Measurements from ENCODE around the gene TMEM200A. TPM values are rescaled to one million over a fixed set of nuclear protein-coding genes. Genes with fewer than 3 reads are reported as not detected.
"Not testable (repeated sequence)": the region's sequence is repeated elsewhere in the genome, so short reads cannot be mapped to it uniquely, and the experiment has no call there.

The TMEM200A gene
- polyA plus RNA-seq, 3 donors, result not detected

DNA sequence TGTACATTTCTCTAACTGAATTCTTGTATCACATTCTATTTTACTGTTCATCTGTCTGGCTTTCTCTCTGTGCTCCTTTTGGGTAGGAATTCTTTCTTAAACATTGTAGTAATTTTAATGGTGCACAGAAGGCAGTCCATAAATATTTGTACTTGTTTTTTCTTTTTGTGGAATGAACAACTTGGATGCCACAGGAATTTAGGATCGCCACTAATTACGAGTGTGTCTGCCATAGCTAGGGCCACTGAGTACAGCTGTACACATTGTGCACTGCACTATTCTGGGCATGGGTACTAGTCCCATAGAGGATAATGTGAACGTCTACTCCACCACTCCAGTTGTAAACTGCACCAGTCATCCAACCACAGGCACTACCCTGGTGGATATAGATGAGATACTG lies 39.3 kb upstream of the TMEM200A start:
- H4K20me1 ChIP-seq (ENCODE audit: insufficient read depth, low read length), result no peaks in the 10 kb centered on the region
- H3K4me3 ChIP-seq (replicated peaks in 1 of 3; ENCODE audit: low read depth in 2 of 3, low read length in 3 of 3), result no peak overlapping the region
- Mint-ChIP-seq H3K36me3 (no peaks in the 10 kb centered on the region), H3K27me3 (ENCODE audit: low read depth in 3 of 3) (peaks cover 0 to 3% (median 1%) of the 10 kb centered on the region in 3 donors), H3K9me3 (peaks cover 0 to 3% (median 0%) of the 10 kb centered on the region in 7 donors), H3K27ac (no peak overlapping the region), H3K4me3 (no peak overlapping the region), H3K4me1 (no peaks in the 10 kb centered on the region)
- H3K9ac ChIP-seq (ENCODE audit: insufficient read depth, low read length, poor library complexity, severe bottlenecking), result no peak overlapping the region
- no peaks in the 10 kb centered on the region for H3K9me3 ChIP-seq (replicated peaks in 1 of 2; ENCODE audit: control insufficient read depth in 1 of 2, insufficient read depth in 1 of 2, low read length in 2 of 2)
- WGBS (ENCODE audit: insufficient coverage), result 100% methylated on average over 2 of the region's 3 CpGs
- intact Hi-C loops (cut with micrococcal nuclease), result loop anchor here in 1 of 2 donors (10.0 kb wide), 1 partner anchor 518 kb away; no protein-coding TSS in a partner anchor
- DNase-seq, result no peak
- H3K79me2 ChIP-seq (ENCODE audit: insufficient read depth, low read length), result no peaks in the 10 kb centered on the region
- no peaks in the 10 kb centered on the region for H3K36me3 ChIP-seq (replicated peaks in 1 of 2; ENCODE audit: control insufficient read depth in 1 of 2, insufficient read depth in 2 of 2, low read length in 2 of 2)
- no peak overlapping the region for H2AFZ ChIP-seq (ENCODE audit: insufficient read depth, low read depth, low read length, poor library complexity, severe bottlenecking)
- H3K4me2 ChIP-seq (replicated peaks; ENCODE audit: extremely low read depth, low read length, poor library complexity, severe bottlenecking), result no peak overlapping the region
- TF ChIP-seq, protein P1, sequence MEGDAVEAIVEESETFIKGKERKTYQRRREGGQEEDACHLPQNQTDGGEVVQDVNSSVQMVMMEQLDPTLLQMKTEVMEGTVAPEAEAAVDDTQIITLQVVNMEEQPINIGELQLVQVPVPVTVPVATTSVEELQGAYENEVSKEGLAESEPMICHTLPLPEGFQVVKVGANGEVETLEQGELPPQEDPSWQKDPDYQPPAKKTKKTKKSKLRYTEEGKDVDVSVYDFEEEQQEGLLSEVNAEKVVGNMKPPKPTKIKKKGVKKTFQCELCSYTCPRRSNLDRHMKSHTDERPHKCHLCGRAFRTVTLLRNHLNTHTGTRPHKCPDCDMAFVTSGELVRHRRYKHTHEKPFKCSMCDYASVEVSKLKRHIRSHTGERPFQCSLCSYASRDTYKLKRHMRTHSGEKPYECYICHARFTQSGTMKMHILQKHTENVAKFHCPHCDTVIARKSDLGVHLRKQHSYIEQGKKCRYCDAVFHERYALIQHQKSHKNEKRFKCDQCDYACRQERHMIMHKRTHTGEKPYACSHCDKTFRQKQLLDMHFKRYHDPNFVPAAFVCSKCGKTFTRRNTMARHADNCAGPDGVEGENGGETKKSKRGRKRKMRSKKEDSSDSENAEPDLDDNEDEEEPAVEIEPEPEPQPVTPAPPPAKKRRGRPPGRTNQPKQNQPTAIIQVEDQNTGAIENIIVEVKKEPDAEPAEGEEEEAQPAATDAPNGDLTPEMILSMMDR (IDR thresholded peaks at IDR 0.05), result no peak
- H3K4me1 ChIP-seq (ENCODE audit: control insufficient read depth in 1 of 2, insufficient read depth in 2 of 2, low read length in 2 of 2), result no peaks in the 10 kb centered on the region
- H3K27me3 ChIP-seq (ENCODE audit: control insufficient read depth in 2 of 2, insufficient read depth in 2 of 2, low read length in 2 of 2), result no peaks in the 10 kb centered on the region
- H3K27ac ChIP-seq (ENCODE audit: low read depth in 1 of 2, low read length in 2 of 2), result no peak overlapping the region

- no peak overlapping the region for H3K4me3 Mint-ChIP-seq
- Histone ChIP-seq H4K20me1 (ENCODE audit: insufficient read depth, low read length) (no peaks in the 10 kb centered on the region), H2AFZ (ENCODE audit: insufficient read depth, low read depth, low read length, poor library complexity, severe bottlenecking) (no peak overlapping the region), H3K9me3 (replicated peaks in 1 of 2; ENCODE audit: control insufficient read depth in 1 of 2, insufficient read depth in 1 of 2, low read length in 2 of 2) (peaks cover 0 to 6% of the 10 kb centered on the region in 2 donors), H3K4me1 (ENCODE audit: control insufficient read depth in 1 of 2, insufficient read depth in 2 of 2, low read length in 2 of 2) (no peaks in the 10 kb centered on the region), H3K9ac (ENCODE audit: insufficient read depth, low read length, poor library complexity, severe bottlenecking) (no peak overlapping the region), H3K27ac (ENCODE audit: low read depth in 1 of 2, low read length in 2 of 2) (no peak overlapping the region), H3K4me3 (replicated peaks in 1 of 3; ENCODE audit: low read depth in 2 of 3, low read length in 3 of 3) (no peak overlapping the region), H3K36me3 (replicated peaks in 1 of 2; ENCODE audit: control insufficient read depth in 1 of 2, insufficient read depth in 2 of 2, low read length in 2 of 2) (no peaks in the 10 kb centered on the region), H3K79me2 (ENCODE audit: insufficient read depth, low read length) (no peaks in the 10 kb centered on the region), H3K4me2 (replicated peaks; ENCODE audit: extremely low read depth, low read length, poor library complexity, severe bottlenecking) (no peak overlapping the region), H3K27me3 (ENCODE audit: control insufficient read depth in 2 of 2, insufficient read depth in 2 of 2, low read length in 2 of 2) (no peaks in the 10 kb centered on the region)
- intact Hi-C loops (cut with micrococcal nuclease), result no loop called here
- H3K9me3 Mint-ChIP-seq, result peaks cover 0 to 16% (median 5%) of the 10 kb centered on the region in 7 donors
- no peaks in the 10 kb centered on the region for H3K36me3 Mint-ChIP-seq
- peaks cover 0 to 3% (median 0%) of the 10 kb centered on the region in 3 donors for H3K27me3 Mint-ChIP-seq (ENCODE audit: low read depth in 3 of 3)
- H3K27ac Mint-ChIP-seq, result no peak overlapping the region
- no peaks in the 10 kb centered on the region for H3K4me1 Mint-ChIP-seq
- TF ChIP-seq, protein P1 (IDR thresholded peaks at IDR 0.05), result no peak
- no peak for DNase-seq
- WGBS (ENCODE audit: insufficient coverage), result 100% methylated on average over 2 of the region's 3 CpGs
Observed at GRCh38 chr6:130337534-130337933, 28.3 kb upstream of the TMEM200A start.

DNA sequence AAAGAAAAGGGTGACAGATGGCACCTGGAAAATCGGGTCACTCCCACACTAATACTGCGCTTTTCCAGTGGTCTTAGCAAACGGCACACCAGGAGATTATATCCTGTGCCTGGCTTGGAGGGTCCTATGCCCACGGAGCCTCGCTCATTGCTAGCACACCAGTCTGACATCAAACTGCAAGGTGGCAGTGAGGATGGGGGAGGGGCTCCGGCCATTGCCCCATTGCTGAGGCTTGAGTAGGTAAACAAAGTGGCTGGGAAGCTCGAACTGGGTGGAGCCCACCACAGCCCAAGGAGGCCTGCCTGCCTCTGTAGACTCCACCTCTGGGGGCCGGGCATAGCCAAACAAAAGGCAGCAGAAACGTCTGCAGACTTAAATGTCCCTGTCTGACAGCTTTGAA lies 19.5 kb upstream of the TMEM200A start:
- WGBS (ENCODE audit: insufficient coverage), result 92% methylated on average over 2 of the region's 9 CpGs
- H3K4me3 ChIP-seq (replicated peaks in 1 of 3; ENCODE audit: low read depth in 2 of 3, low read length in 3 of 3); DNase-seq; H3K36me3 ChIP-seq (replicated peaks in 1 of 2; ENCODE audit: control insufficient read depth in 1 of 2, insufficient read depth in 2 of 2, low read length in 2 of 2); H2AFZ ChIP-seq (ENCODE audit: insufficient read depth, low read depth, low read length, poor library complexity, severe bottlenecking); H3K27me3 Mint-ChIP-seq (ENCODE audit: low read depth in 3 of 3); H3K27ac Mint-ChIP-seq; H3K4me3 Mint-ChIP-seq; H3K4me2 ChIP-seq (replicated peaks; ENCODE audit: extremely low read depth, low read length, poor library complexity, severe bottlenecking); H3K27ac ChIP-seq (ENCODE audit: low read depth in 1 of 2, low read length in 2 of 2); H3K4me1 ChIP-seq (ENCODE audit: control insufficient read depth in 1 of 2, insufficient read depth in 2 of 2, low read length in 2 of 2); H3K27me3 ChIP-seq (ENCODE audit: control insufficient read depth in 2 of 2, insufficient read depth in 2 of 2, low read length in 2 of 2); H3K36me3 Mint-ChIP-seq; intact Hi-C loops (cut with micrococcal nuclease); H4K20me1 ChIP-seq (ENCODE audit: insufficient read depth, low read length); H3K79me2 ChIP-seq (ENCODE audit: insufficient read depth, low read length); H3K9ac ChIP-seq (ENCODE audit: insufficient read depth, low read length, poor library complexity, severe bottlenecking); H3K9me3 ChIP-seq (replicated peaks in 1 of 2; ENCODE audit: control insufficient read depth in 1 of 2, insufficient read depth in 1 of 2, low read length in 2 of 2); H3K4me1 Mint-ChIP-seq: not testable (repeated sequence)
- peaks cover 2 to 19% (median 11%) of the 10 kb centered on the region in 7 donors for H3K9me3 Mint-ChIP-seq

All from CD14-positive monocyte (primary cell).